GM13976 (cell line): ENCODE data around the gene TMEM178A.

Experiments used
- DNase-seq: peaks from one replicate; pipeline ENCODE4 v3.0.0; 2012; ENCODE audit warnings: low spot score
- in situ Hi-C: fragments of 300-500 bp; cut with MboI; formaldehyde crosslinking; loops from one replicate; pipeline ENCODE4 v1.12.0; 2022; ENCODE audit warnings: low sequenced_read_pairs, mixed read lengths, inconsistent platforms; ENCODE audit not compliant: unreplicated experiment
- TF ChIP-seq, protein P1 (sequence below): IDR thresholded peaks from 2 replicates; pipeline ENCODE4 v1.5.1; 2012; ENCODE audit warnings: borderline replicate concordance, mild to moderate bottlenecking; ENCODE audit not compliant: insufficient read depth; ENCODE audit errors: extremely low read depth, missing control alignments, control extremely low read depth

TMEM178A gene

DNA sequence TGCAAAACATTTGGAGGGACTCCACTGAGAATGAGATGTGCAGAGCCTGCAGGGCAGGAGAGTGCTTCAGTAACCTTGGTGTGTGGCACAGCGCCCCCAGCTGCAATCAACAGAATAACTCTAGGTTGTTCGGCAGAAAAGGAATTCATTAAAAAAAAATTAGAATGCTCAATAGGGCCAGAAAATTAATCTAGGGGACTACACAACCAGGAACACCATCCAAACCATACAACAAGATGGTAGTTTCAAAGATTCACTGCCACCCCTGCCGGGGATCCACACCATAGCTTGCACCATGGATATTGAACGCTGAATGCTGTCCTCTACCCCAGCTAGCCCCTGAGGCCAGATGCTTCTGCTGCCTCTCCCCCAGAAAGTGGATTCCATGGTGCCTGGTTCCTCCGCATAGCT, 63.2 kb downstream of the TMEM178A start:
- in situ Hi-C loops, result no loop called here
- peak; percentile 23 for DNase-seq
- TF ChIP-seq, protein P1, sequence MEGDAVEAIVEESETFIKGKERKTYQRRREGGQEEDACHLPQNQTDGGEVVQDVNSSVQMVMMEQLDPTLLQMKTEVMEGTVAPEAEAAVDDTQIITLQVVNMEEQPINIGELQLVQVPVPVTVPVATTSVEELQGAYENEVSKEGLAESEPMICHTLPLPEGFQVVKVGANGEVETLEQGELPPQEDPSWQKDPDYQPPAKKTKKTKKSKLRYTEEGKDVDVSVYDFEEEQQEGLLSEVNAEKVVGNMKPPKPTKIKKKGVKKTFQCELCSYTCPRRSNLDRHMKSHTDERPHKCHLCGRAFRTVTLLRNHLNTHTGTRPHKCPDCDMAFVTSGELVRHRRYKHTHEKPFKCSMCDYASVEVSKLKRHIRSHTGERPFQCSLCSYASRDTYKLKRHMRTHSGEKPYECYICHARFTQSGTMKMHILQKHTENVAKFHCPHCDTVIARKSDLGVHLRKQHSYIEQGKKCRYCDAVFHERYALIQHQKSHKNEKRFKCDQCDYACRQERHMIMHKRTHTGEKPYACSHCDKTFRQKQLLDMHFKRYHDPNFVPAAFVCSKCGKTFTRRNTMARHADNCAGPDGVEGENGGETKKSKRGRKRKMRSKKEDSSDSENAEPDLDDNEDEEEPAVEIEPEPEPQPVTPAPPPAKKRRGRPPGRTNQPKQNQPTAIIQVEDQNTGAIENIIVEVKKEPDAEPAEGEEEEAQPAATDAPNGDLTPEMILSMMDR, result peak; percentile 74

DNA sequence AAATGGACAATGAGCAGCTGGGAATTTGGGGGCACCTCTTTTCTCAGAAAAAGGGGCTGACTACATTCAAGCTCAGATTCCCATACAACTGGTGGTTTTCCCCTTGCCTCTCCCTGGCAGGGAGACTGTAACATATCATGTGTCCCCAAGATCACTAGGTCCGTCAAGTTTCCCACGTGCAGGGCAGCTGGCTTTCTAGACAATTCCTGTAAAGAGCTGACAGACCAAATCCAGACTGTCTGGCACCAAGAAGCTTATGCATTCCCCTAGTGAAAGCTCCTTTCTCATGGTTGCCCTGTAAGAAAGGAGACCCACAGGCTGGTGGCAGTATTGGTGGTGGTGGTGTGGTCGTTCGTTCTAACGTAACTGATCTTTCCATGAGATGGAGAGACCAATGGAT, 64.6 kb downstream of the TMEM178A start:
- DNase-seq, result no peak
- TF ChIP-seq, protein P1, result no peak
- in situ Hi-C loops, result no loop called here

DNA sequence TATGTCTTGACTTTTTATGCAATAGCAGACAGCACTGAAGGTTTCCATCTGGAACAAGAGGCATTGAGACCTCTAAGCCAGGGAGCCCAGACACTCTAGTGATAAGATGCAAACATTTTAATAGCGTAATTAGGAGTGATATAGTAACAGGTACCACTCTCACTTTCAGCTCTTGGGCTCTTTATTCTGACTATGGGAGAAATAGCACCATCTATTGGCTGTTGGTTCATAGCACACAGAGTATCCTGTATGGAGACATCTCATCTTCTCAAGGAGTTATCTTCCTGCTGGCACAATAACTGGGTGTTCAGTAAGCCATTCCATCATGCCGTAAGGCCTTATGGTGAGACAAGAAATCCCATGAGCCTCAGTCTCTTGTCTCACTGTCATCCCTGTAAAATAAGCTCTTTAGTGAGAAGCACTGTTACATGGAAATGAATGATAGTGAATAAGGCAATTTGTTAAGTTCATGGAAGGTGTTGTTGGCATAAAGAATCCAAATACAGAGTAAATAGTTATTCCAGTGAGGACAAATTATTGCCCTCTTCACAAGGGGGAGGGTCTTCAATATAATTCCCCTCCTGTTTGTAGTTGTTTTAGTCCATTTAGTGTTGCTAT, 65.1 kb downstream of the TMEM178A start:
- peak; percentile 42 for DNase-seq
- TF ChIP-seq, protein P1, result peak; percentile 64
- in situ Hi-C loops, result no loop called here

DNA sequence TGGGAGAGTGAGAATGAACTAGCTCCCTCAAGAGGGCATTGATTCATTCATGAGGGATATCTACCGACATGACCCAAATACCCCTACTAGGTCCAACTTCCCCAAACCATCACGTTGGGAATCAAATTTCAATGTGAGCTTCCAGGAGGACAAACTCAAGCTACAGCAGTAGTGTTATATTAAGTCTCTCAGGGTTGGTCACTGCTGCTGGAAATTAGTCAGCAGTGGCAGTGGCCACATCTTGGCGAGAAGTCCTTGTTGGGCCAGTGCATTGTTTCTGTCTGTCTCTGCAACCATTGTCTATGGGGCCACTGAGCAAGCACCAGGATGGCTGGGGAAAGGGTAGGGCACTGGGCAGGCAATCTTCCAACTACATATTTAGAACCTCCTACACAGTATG, 65.8 kb downstream of the TMEM178A start:
- TF ChIP-seq, protein P1, result no peak
- no peak for DNase-seq
- in situ Hi-C loops, result no loop called here

DNA sequence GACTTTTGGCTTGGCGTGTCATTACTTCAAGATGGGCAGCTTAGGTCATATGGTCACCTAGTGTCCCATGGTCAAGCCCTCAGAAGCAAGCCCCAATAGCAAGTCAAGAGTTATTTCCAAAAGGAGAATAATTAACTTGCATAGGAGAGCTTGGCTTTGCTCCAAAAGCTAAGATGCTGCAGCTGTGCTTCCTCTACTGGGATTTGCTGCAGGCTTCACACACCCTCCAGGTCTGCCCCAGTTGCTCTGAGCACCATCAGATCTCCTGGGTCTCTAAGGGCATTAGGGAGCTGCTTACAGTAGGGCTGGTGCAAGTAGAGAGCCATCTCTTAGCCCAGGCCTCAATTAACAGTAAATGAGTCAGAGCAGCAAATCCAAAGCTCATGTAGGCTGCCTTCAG, 66.8 kb downstream of the TMEM178A start:
- TF ChIP-seq, protein P1, result no peak
- no peak for DNase-seq
- in situ Hi-C loops, result no loop called here

DNA sequence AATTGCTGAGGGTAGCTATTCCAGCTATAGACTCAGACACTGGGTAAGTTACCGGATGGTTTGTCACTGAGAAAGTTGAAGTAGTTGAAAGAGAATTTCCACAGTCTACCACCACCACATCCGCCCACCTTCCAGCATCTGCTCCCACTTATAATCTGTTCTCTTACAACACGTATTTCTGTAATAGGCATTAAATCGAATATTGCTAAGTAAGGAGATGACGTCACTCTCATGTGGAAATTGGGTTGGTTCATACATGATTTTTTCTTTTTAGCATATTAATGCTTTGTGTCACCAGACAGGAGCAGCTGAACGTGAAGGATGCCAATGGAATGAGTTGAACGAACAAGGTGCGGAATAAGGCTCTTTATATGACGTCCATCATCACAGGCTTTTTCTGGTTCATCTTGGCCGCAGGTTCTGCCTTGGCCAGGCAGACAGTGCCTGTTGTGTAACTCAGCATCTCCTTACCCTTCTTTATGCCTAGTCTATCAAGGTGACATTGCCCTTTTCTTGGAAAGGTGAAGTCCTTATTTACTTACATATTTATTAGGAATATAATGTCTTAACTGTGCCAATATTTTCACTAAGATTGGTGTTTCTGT, 67.5 kb downstream of the TMEM178A start:
- TF ChIP-seq, protein P1, result no peak
- in situ Hi-C loops, result no loop called here
- DNase-seq, result no peak
